Measurements from ENCODE around the gene PSPC1.

PSPC1 gene

DNA sequence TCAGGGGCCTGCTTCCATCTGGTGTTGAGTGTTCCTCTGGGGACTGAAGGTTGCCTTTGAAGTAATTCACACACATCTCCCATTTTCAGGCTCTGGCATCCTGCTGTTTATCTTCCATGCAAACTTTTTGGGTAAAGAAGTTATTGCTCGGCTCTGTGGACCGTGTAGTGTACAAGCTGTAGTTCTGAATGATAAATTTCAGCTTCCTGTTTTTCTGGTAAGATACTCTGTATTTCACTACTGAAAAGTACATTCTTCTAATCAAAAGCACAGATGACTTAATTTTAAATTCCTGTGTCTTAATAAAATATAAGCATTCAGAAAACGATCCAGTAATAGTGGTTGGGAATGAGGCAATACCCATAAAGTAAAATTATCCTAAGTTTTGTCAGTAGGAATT lies 112.6 kb downstream of the PSPC1 start:
- no peak overlapping the region for H3K27ac ChIP-seq (replicated peaks)
- DNase-seq (ENCODE audit: low read depth in 1 of 2, low spot score in 1 of 2), result no peak
- TF ChIP-seq POLR2AphosphoS5 (IDR thresholded peaks at IDR 0.05; ENCODE audit: low read depth) (no peak), CTCF (IDR thresholded peaks at IDR 0.05; ENCODE audit: insufficient read depth, low read length) (no peak), REST (IDR thresholded peaks at IDR 0.05; ENCODE audit: insufficient replicate concordance, low read depth) (no peak), GABPA (IDR thresholded peaks at IDR 0.05; ENCODE audit: low read depth) (no peak), SPI1 (IDR thresholded peaks at IDR 0.05; ENCODE audit: borderline replicate concordance, low read depth) (no peak)

GRCh38 chr13:19668778-19669177 lies 114.0 kb downstream of the PSPC1 start:
- DNase-seq (ENCODE audit: low read depth in 1 of 2, low spot score in 1 of 2), result no peak
- Histone ChIP-seq H3K27ac (replicated peaks) (no peak overlapping the region), H3K4me3 (replicated peaks; ENCODE audit: insufficient read depth, low read length) (no peak overlapping the region), H3K27me3 (ENCODE audit: insufficient read depth, poor library complexity, severe bottlenecking) (no peaks in the 10 kb centered on the region)
- TF ChIP-seq POLR2AphosphoS5 (IDR thresholded peaks at IDR 0.05; ENCODE audit: low read depth) (no peak), REST (IDR thresholded peaks at IDR 0.05; ENCODE audit: insufficient replicate concordance, low read depth) (no peak), GABPA (IDR thresholded peaks at IDR 0.05; ENCODE audit: low read depth) (no peak), SPI1 (IDR thresholded peaks at IDR 0.05; ENCODE audit: borderline replicate concordance, low read depth) (no peak), CTCF (IDR thresholded peaks at IDR 0.05; ENCODE audit: insufficient read depth, low read length) (no peak)

More for the DNA sequence above, 112.6 kb downstream of the PSPC1 start:
- Histone ChIP-seq H3K4me3 (replicated peaks; ENCODE audit: insufficient read depth, low read length) (no peak overlapping the region), H3K27me3 (ENCODE audit: insufficient read depth, poor library complexity, severe bottlenecking) (no peaks in the 10 kb centered on the region)

- Histone ChIP-seq H3K27me3 (ENCODE audit: insufficient read depth, poor library complexity, severe bottlenecking) (no peaks in the 10 kb centered on the region), H3K27ac (replicated peaks) (no peak overlapping the region), H3K4me3 (replicated peaks; ENCODE audit: insufficient read depth, low read length) (no peak overlapping the region)
- no peak for DNase-seq (ENCODE audit: low read depth in 1 of 2, low spot score in 1 of 2)
- TF ChIP-seq REST (IDR thresholded peaks at IDR 0.05; ENCODE audit: insufficient replicate concordance, low read depth) (no peak), GABPA (IDR thresholded peaks at IDR 0.05; ENCODE audit: low read depth) (no peak), POLR2AphosphoS5 (IDR thresholded peaks at IDR 0.05; ENCODE audit: low read depth) (no peak), CTCF (IDR thresholded peaks at IDR 0.05; ENCODE audit: insufficient read depth, low read length) (no peak), SPI1 (IDR thresholded peaks at IDR 0.05; ENCODE audit: borderline replicate concordance, low read depth) (no peak)
Observed at GRCh38 chr13:19665427-19665859, 117.3 kb downstream of the PSPC1 start.
